Endothelial cell (in vitro differentiated cells): ENCODE results near the gene RNF144B. TPM values are rescaled to one million over a fixed set of nuclear protein-coding genes. Genes with fewer than 3 reads are reported as not detected.

Source experiments
- DNase-seq: peaks from one replicate; pipeline ENCODE4 v3.0.0; 2021; ENCODE audit warnings: low spot score
- H3K27ac Mint-ChIP-seq: one replicate; pipeline ENCODE4 v1.8.0; 2021; ENCODE audit warnings: mixed read lengths, inconsistent platforms; ENCODE audit not compliant: unreplicated experiment
- H3K27me3 Mint-ChIP-seq: one replicate; pipeline ENCODE4 v1.8.0; 2021; ENCODE audit warnings: mild to moderate bottlenecking, moderate library complexity, mixed read lengths, inconsistent platforms; ENCODE audit not compliant: unreplicated experiment
- H3K36me3 Mint-ChIP-seq: one replicate; pipeline ENCODE4 v1.8.0; 2021; ENCODE audit warnings: mild to moderate bottlenecking, low read depth, mixed read lengths, inconsistent platforms; ENCODE audit not compliant: unreplicated experiment
- H3K4me1 Mint-ChIP-seq: one replicate; pipeline ENCODE4 v1.8.0; 2021; ENCODE audit warnings: mild to moderate bottlenecking, mixed read lengths, inconsistent platforms; ENCODE audit not compliant: unreplicated experiment
- H3K4me3 Mint-ChIP-seq: one replicate; pipeline ENCODE4 v1.8.0; 2021; ENCODE audit warnings: mild to moderate bottlenecking, mixed read lengths, inconsistent platforms; ENCODE audit not compliant: unreplicated experiment
- H3K9me3 Mint-ChIP-seq: one replicate; pipeline ENCODE4 v1.8.0; 2021; ENCODE audit warnings: mixed read lengths, inconsistent platforms; ENCODE audit not compliant: unreplicated experiment
- CTCF ChIP-seq: fragments of 200-600 bp; sonication (generic); IDR thresholded peaks from one replicate; pipeline ENCODE4 v1.5.0; 2021; ENCODE audit warnings: antibody characterized with exemption; ENCODE audit not compliant: unreplicated experiment
- total RNA-seq: library from RNA; stranded (reverse); fragmentation: NEBNext Ultra II Directional; extraction: Animal tissue kit (Norgen Biotek cat#: 25700); gene quantifications from one replicate; pipeline ENCODE4 v1.2.1, GENCODE V29; 2021; ENCODE audit not compliant: unreplicated experiment

Gene RNF144B
- total RNA-seq, 1 donor from 2014 or later, result 23.2 TPM

DNA sequence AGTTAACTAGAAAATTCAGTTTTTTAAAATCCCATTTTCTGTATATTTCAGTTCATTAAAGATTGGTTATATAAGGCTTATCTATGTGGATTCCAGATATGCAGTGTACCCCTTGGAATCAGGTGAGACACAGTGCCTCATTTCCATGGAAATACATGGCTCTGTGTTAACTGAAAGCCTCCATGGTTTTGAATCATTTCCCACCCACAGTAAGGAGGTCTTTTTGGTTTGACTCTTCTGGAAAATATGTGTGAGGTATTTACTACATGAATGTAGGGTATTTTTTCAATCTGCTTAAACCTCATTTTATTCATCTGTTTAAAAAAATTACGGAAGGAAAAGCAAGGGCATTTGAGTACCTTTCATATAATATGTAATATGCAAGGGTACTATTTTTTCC lies 25.5 kb downstream of the RNF144B start:
- no peaks in the 10 kb centered on the region for H3K9me3 Mint-ChIP-seq
- no peak overlapping the region for H3K4me3 Mint-ChIP-seq
- DNase-seq, result no peak
- H3K36me3 Mint-ChIP-seq, result peaks cover 12% of the 10 kb centered on the region
- H3K4me1 Mint-ChIP-seq, result peaks cover 5% of the 10 kb centered on the region
- H3K27me3 Mint-ChIP-seq, result peaks cover 2% of the 10 kb centered on the region
- H3K27ac Mint-ChIP-seq, result no peak overlapping the region
- TF ChIP-seq CTCF, result no peak

GRCh38 chr6:18413381-18413780 lies 26.2 kb downstream of the RNF144B start:
- H3K4me3 Mint-ChIP-seq, result no peak overlapping the region
- peaks cover 2% of the 10 kb centered on the region for H3K27me3 Mint-ChIP-seq
- no peak for TF ChIP-seq CTCF

DNA sequence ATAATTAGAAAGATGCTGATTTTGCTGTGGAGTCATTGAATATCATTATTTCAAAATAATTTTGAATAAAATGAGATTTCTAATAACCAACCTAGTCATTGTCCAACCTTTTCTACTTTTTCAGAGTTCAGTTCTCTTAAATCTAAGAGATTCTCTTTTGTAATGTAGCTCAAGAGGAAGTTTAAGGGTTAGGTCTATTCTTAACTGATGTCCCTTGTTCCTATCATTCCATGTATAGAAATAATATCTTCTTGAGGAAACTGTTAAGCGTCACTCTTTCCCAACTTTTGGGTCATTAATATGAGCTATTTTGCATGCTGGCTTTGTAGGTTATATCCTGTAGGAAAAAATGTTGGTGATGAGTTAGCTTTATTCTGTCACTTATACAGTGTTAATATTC lies 27.0 kb downstream of the RNF144B start:
- no peak overlapping the region for H3K27ac Mint-ChIP-seq
- no peak overlapping the region for H3K4me3 Mint-ChIP-seq
- no peak for DNase-seq
- no peak for TF ChIP-seq CTCF
- H3K27me3 Mint-ChIP-seq, result peaks cover 2% of the 10 kb centered on the region
- peaks cover 7% of the 10 kb centered on the region for H3K36me3 Mint-ChIP-seq
- H3K9me3 Mint-ChIP-seq, result no peaks in the 10 kb centered on the region
- peaks cover 5% of the 10 kb centered on the region for H3K4me1 Mint-ChIP-seq

More at GRCh38 chr6:18413381-18413780, 26.2 kb downstream of the RNF144B start:
- Mint-ChIP-seq H3K27ac (no peak overlapping the region), H3K4me1 (peaks cover 5% of the 10 kb centered on the region), H3K36me3 (peaks cover 12% of the 10 kb centered on the region), H3K9me3 (no peaks in the 10 kb centered on the region)
- DNase-seq, result no peak

GRCh38 chr6:18415207-18415606 lies 28.1 kb downstream of the RNF144B start:
- no peak overlapping the region for H3K4me3 Mint-ChIP-seq
- H3K4me1 Mint-ChIP-seq, result peaks cover 5% of the 10 kb centered on the region
- DNase-seq, result no peak
- no peak overlapping the region for H3K27ac Mint-ChIP-seq
- no peak for TF ChIP-seq CTCF
- peaks cover 7% of the 10 kb centered on the region for H3K36me3 Mint-ChIP-seq
- no peaks in the 10 kb centered on the region for H3K9me3 Mint-ChIP-seq
- H3K27me3 Mint-ChIP-seq, result peaks cover 5% of the 10 kb centered on the region

DNA sequence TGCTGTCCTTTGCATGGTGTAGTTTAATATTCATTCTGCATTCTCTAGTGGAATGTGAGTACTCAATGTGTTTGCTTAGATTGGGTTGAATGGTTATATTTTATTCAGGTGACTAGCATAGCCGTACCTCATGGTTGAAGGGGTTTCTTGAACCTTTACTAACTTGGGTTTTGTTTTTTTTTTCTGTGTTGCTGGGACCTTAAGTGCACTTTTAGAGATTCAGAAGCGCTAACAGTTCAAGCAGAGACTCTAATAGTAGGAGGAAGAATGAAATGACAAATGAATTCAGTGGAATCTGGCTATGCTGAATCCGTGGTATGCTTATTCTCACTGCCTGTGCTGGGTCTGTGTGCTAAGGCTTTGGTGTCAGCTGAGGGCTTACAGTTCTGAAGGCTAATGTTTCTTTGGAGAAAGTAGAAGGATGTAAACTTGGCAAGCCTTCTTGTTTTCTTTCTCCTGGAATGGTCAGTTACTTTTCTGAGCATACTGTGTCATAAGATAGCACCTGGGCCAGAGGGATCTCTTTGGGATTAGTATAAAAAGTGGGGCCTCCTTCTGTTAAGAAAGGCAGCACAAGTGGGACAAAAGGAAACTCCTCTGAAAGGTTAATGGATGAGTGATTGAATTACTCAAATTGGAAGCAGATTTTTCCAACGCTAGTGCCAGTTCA lies 28.7 kb downstream of the RNF144B start:
- TF ChIP-seq CTCF, result no peak
- peaks cover 4% of the 10 kb centered on the region for H3K36me3 Mint-ChIP-seq
- H3K4me3 Mint-ChIP-seq, result no peak overlapping the region
- H3K9me3 Mint-ChIP-seq, result no peaks in the 10 kb centered on the region
- H3K27me3 Mint-ChIP-seq, result peaks cover 3% of the 10 kb centered on the region
- H3K27ac Mint-ChIP-seq, result no peak overlapping the region
- DNase-seq, result no peak
- H3K4me1 Mint-ChIP-seq, result peaks cover 5% of the 10 kb centered on the region
